Measurements from ENCODE around the gene USP17L30.

- TF ChIP-seq CTCF (IDR thresholded peaks at IDR 0.05) (no peak), POLR2AphosphoS5 (IDR thresholded peaks at IDR 0.05; ENCODE audit: insufficient read depth in 1 of 2, low read depth in 1 of 2) (no peak), POLR2A (IDR thresholded peaks at IDR 0.05) (no peak)
These were observed 21.2 kb downstream of the USP17L30 start for GRCh38 chr4:9384126-9384525.
